NT2/D1 (cell line): ENCODE measurements around the gene CDK15.

Experiments
- SUZ12 ChIP-seq: IDR thresholded peaks from 2 replicates; pipeline ENCODE4 v1.6.1; 2011; ENCODE audit not compliant: insufficient read length, insufficient read depth; ENCODE audit errors: extremely low read depth
- YY1 ChIP-seq: IDR thresholded peaks from 2 replicates; pipeline ENCODE4 v1.6.1; 2011; ENCODE audit not compliant: insufficient read length, insufficient read depth
- ZNF274 ChIP-seq: IDR thresholded peaks from 2 replicates; pipeline ENCODE4 v1.6.1; 2011; ENCODE audit warnings: mild to moderate bottlenecking, low read depth, low read length

- TF ChIP-seq ZNF274 (no peak), YY1 (no peak), SUZ12 (no peak)
Measured at GRCh38 chr2:201790291-201790690, 16.0 kb upstream of the CDK15 start.
